WTC11 (cell line): ENCODE results near the gene TTLL3.

ENCODE experiments used
- ELF4 ChIP-seq: sonication (generic); formaldehyde crosslinking; IDR thresholded peaks from 2 replicates; pipeline ENCODE4 v1.8.1; 2022; ENCODE audit warnings: low read depth, mild to moderate bottlenecking, moderate library complexity, missing genetic modification reagents
- GABPB1 ChIP-seq: sonication (generic); formaldehyde crosslinking; IDR thresholded peaks from 2 replicates; pipeline ENCODE4 v1.8.1; 2023; ENCODE audit warnings: mild to moderate bottlenecking, missing genetic modification reagents
- JUN ChIP-seq: sonication (generic); formaldehyde crosslinking; IDR thresholded peaks from 2 replicates; pipeline ENCODE4 v1.8.0; 2023; ENCODE audit warnings: mild to moderate bottlenecking, missing genetic modification reagents
- MAX ChIP-seq: sonication (generic); formaldehyde crosslinking; IDR thresholded peaks from 2 replicates; pipeline ENCODE4 v1.8.0; 2022; ENCODE audit warnings: mild to moderate bottlenecking, missing genetic modification reagents
- NFE2L1 ChIP-seq: sonication (generic); formaldehyde crosslinking; IDR thresholded peaks from 2 replicates; pipeline ENCODE4 v1.8.1; 2023; ENCODE audit warnings: missing genetic modification reagents

- TF ChIP-seq NFE2L1 = no peak
- TF ChIP-seq GABPB1 = no peak
- no peak for TF ChIP-seq ELF4 (CRISPR knock-in tag)
- no peak for TF ChIP-seq MAX (CRISPR knock-in tag)
- TF ChIP-seq JUN (CRISPR knock-in tag) = no peak
Observed at GRCh38 chr3:9782770-9783169, 27.3 kb upstream of the TTLL3 start.
